ENCODE data around the gene PDLIM1.

PDLIM1 gene

GRCh38 chr10:95276367-95277200 is 14.2 kb downstream of the PDLIM1 start:
- Histone ChIP-seq H3K27me3 (ENCODE audit: insufficient read depth, low read length) (no peaks in the 10 kb centered on the region), H3K9ac (ENCODE audit: low read length) (no peak overlapping the region), H3K4me2 (ENCODE audit: low read length) (no peak overlapping the region), H3K4me1 (ENCODE audit: insufficient read depth, low read length, severe bottlenecking) (no peaks in the 10 kb centered on the region), H3K27ac (ENCODE audit: low read depth, low read length, poor library complexity, severe bottlenecking) (no peak overlapping the region), H3K9me2 (ENCODE audit: low read depth, low read length) (no peaks in the 10 kb centered on the region), H4K20me1 (ENCODE audit: insufficient read depth, low read length) (no peaks in the 10 kb centered on the region), H3K9me3 (ENCODE audit: low read length) (no peaks in the 10 kb centered on the region), H3K79me2 (ENCODE audit: insufficient read depth, low read length) (no peaks in the 10 kb centered on the region), H3K36me3 (ENCODE audit: insufficient read depth, low read length) (no peaks in the 10 kb centered on the region), H2AFZ (ENCODE audit: low read length) (no peak overlapping the region), H3F3A (ENCODE audit: insufficient read depth, low read length) (no peaks in the 10 kb centered on the region), H3K4me3 (ENCODE audit: low read depth, low read length, poor library complexity, severe bottlenecking) (no peak overlapping the region)
- no peak for TF ChIP-seq CTCF (IDR thresholded peaks at IDR 0.05; ENCODE audit: low read length)
- TF ChIP-seq EZH2 (IDR thresholded peaks at IDR 0.05; ENCODE audit: borderline replicate concordance, low read length): no peak

GRCh38 chr10:95275726-95276366 is 15.0 kb downstream of the PDLIM1 start:
- Histone ChIP-seq H3K27me3 (ENCODE audit: insufficient read depth, low read length) (no peaks in the 10 kb centered on the region), H3K79me2 (ENCODE audit: insufficient read depth, low read length) (no peaks in the 10 kb centered on the region), H3K9me3 (ENCODE audit: low read length) (no peaks in the 10 kb centered on the region), H3K4me3 (ENCODE audit: low read depth, low read length, poor library complexity, severe bottlenecking) (no peak overlapping the region), H3K27ac (ENCODE audit: low read depth, low read length, poor library complexity, severe bottlenecking) (no peak overlapping the region), H3K4me2 (ENCODE audit: low read length) (no peak overlapping the region), H4K20me1 (ENCODE audit: insufficient read depth, low read length) (no peaks in the 10 kb centered on the region), H2AFZ (ENCODE audit: low read length) (no peak overlapping the region), H3K4me1 (ENCODE audit: insufficient read depth, low read length, severe bottlenecking) (no peaks in the 10 kb centered on the region), H3K9ac (ENCODE audit: low read length) (no peak overlapping the region), H3K36me3 (ENCODE audit: insufficient read depth, low read length) (no peaks in the 10 kb centered on the region), H3K9me2 (ENCODE audit: low read depth, low read length) (no peaks in the 10 kb centered on the region), H3F3A (ENCODE audit: insufficient read depth, low read length) (no peaks in the 10 kb centered on the region)
- TF ChIP-seq EZH2 (IDR thresholded peaks at IDR 0.05; ENCODE audit: borderline replicate concordance, low read length) (no peak), CTCF (IDR thresholded peaks at IDR 0.05; ENCODE audit: low read length) (no peak)

- H3K4me2 ChIP-seq (ENCODE audit: low read length): no peak overlapping the region
- H3F3A ChIP-seq (ENCODE audit: insufficient read depth, low read length): no peaks in the 10 kb centered on the region
- no peak overlapping the region for H3K4me3 ChIP-seq (ENCODE audit: low read depth, low read length, poor library complexity, severe bottlenecking)
- no peaks in the 10 kb centered on the region for H4K20me1 ChIP-seq (ENCODE audit: insufficient read depth, low read length)
- H3K79me2 ChIP-seq (ENCODE audit: insufficient read depth, low read length): no peaks in the 10 kb centered on the region
- no peak overlapping the region for H2AFZ ChIP-seq (ENCODE audit: low read length)
- TF ChIP-seq EZH2 (IDR thresholded peaks at IDR 0.05; ENCODE audit: borderline replicate concordance, low read length) (no peak), CTCF (IDR thresholded peaks at IDR 0.05; ENCODE audit: low read length) (no peak)
- H3K36me3 ChIP-seq (ENCODE audit: insufficient read depth, low read length): no peaks in the 10 kb centered on the region
- no peak overlapping the region for H3K9ac ChIP-seq (ENCODE audit: low read length)
- no peaks in the 10 kb centered on the region for H3K27me3 ChIP-seq (ENCODE audit: insufficient read depth, low read length)
- no peak overlapping the region for H3K27ac ChIP-seq (ENCODE audit: low read depth, low read length, poor library complexity, severe bottlenecking)
- no peaks in the 10 kb centered on the region for H3K4me1 ChIP-seq (ENCODE audit: insufficient read depth, low read length, severe bottlenecking)
- H3K9me3 ChIP-seq (ENCODE audit: low read length): no peaks in the 10 kb centered on the region
- H3K9me2 ChIP-seq (ENCODE audit: low read depth, low read length): no peaks in the 10 kb centered on the region
These were observed 17.1 kb downstream of the PDLIM1 start for GRCh38 chr10:95273393-95274312.
